Inflammatory macrophage treated with lipopolysaccharide for 1 hour (primary cell): Measurements from ENCODE around the gene IL1R1.
A peak's percentile ranks its signal among the peaks of the same experiment; 100 is the strongest.
"Not testable (repeated sequence)": the region's sequence is repeated elsewhere in the genome, so short reads cannot be mapped to it uniquely, and the experiment has no call there.

Experiments
- DNase-seq, 2 donors: peaks; one replicate each; pipeline ENCODE4 v3.0.0-alpha.2; 2020 to 2022

Gene IL1R1, protein sequence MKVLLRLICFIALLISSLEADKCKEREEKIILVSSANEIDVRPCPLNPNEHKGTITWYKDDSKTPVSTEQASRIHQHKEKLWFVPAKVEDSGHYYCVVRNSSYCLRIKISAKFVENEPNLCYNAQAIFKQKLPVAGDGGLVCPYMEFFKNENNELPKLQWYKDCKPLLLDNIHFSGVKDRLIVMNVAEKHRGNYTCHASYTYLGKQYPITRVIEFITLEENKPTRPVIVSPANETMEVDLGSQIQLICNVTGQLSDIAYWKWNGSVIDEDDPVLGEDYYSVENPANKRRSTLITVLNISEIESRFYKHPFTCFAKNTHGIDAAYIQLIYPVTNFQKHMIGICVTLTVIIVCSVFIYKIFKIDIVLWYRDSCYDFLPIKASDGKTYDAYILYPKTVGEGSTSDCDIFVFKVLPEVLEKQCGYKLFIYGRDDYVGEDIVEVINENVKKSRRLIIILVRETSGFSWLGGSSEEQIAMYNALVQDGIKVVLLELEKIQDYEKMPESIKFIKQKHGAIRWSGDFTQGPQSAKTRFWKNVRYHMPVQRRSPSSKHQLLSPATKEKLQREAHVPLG

GRCh38 chr2:102141970-102142828 lies at the start of gene IL1R1:
TSS of gene IL1R1 (plus strand) at chr2:102142746. CDS start at chr2:102157725, 14,979 bp downstream.
- DNase-seq, result peak; percentile 84 to 91

GRCh38 chr2:102093662-102094061 lies 48.9 kb upstream of the IL1R1 start:
- no peak for DNase-seq

DNA sequence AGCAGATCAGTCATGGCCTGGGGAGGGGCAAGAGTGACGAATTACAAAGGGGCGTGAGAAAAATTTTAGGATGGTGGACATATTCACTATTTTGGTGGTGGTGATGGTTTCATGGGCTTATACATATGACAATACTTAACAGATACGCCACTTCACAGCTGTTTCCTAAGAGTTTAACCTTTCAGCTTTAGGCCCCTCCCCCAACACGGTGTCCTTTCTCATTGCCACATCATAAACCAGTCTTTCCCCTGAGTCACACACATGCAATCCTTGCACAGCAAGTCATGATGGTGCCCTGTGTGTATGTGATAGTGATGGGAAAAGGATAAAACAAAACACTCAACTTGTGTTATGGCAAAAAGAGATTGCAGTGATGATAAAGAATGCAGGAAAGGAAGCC lies 47.6 kb upstream of the IL1R1 start:
- peak; percentile 52 to 54 for DNase-seq

GRCh38 chr2:102096103-102096502 lies 46.4 kb upstream of the IL1R1 start:
- peak in 1 of 2 donors; percentile 14 for DNase-seq

- no peak for DNase-seq
Measured at GRCh38 chr2:102098756-102099155, 43.8 kb upstream of the IL1R1 start.

- no peak for DNase-seq
Measured at GRCh38 chr2:102099536-102100298, 42.8 kb upstream of the IL1R1 start.

DNA sequence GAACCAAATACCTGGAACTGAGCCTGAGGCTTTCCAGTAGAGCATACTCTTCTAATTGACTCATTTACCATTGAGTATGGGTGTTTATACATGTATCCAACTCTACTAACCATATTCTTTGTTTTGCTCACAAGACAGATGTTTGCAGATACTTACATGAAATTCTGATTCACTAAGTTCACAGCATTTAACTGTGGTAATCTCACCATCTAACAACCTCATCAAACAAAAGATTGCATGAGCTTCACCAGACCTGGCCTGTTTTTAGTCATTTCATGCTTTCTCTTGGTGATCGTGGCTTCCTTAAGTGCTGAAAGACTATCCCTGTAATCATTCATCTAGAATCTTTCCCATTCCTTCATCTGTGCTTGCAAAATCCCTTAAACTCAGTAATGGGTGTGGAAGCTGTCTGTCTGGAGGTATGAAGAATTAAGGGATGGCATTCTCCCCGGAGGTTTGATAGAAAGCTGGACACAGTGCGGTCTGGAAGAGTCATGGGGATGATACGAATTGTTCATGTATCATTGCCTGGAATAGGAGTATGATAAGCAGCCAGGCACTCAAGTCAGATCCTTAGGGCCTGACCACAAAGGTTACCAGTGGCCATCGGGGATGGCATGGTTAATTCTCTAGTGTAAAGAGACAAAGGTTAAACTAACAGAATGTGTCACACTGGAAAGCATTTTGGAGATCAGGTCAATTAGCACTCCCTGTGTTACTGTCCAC lies 42.0 kb upstream of the IL1R1 start:
- no peak for DNase-seq

GRCh38 chr2:102101097-102101848 lies 41.3 kb upstream of the IL1R1 start:
- no peak for DNase-seq

DNA sequence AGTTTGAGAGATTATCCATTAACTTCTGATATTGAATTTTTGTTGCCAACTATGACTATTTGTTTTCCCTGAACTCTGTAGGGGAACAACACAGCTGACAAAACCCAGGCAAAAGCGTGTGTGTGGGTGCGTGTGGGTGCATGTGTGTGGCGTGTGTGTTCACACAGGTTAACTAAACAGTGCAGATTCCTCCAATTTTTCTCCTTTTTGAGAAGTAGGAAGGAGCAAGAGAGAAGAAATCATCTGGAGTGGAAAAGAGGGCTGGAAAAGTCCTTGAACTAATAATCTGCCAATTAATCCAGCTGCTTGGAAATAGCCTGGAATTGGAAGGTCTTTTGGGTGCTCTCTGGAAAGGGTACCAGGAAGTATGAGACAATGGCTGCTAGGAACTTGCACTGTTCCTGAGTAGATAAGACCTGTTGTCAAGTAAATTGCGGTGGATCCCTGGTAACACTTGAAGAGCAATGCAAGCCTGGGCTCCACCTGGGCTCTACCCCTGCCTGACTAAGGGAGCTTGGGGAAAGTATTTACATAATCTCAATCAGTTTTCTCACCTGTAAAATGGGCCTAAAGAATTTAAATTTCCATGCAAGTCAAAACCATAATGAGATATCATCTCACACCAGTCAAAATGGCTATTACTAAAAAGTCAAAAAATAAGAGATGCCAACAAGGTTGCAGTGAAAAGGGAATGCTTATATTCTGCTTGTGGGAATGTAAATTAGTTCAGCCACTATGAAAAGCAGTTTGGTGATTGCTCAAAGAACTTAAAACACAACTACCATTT lies 40.5 kb upstream of the IL1R1 start:
- DNase-seq, result no peak

DNA sequence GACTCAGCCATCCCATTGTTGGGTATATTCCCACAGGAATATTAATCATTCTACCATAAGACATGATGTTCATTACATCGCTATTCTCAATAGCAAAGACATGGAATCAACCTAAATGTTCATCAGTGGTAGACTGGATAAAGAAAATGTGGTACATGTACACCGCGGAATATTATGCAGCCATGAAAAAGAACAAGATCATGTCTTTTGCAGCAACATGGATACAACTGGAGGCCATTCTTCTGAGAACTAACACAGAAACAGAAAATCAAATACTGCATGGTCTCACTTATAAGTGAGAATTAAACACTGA lies 40.0 kb upstream of the IL1R1 start:
- not testable (repeated sequence) for DNase-seq

GRCh38 chr2:102103284-102103683 lies 39.3 kb upstream of the IL1R1 start:
- no peak for DNase-seq

DNA sequence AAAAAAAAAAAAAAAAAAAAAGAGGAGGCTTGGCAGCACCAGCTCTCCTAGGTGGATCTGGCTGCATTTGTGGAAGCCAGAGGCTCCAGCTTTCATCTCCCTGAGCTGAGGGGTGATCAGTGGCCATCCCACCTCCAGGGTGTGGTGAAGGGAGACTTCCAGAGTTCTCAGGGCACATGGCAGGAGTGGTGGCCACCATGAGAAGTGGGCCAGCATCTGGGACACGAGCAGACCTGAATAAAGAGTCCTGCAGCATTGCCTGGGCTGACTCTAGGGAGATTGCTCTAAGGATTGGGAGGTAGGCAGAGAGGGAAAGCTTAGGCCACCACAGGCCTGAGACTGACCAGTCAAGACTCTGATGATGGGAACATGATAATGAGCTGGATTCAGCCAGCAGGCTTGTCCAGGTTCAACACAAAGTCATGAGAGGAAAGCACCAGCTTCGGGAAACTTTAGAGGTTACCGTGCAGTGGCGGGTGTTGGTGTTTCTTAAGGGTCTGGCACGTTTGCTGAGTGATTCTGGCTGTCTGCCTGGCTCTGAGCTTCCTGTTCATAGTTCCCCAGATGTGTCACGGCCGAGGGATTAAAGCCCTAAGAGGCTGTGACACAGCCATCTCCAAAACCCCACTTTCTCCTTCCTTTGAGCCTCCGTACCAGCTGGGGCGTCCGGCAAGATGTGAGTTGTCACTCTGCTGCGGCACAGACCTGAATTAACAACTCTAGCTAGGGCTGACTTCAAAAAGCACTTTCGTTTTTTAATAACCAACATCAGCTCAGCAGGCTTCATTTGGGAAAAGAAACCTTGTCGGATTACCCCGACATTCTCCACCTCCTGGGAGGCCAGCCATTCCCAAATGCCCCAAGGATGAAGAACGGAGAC lies 38.3 kb upstream of the IL1R1 start:
- DNase-seq, result peak; percentile 54 to 56

- DNase-seq, result no peak
Measured at GRCh38 chr2:102106133-102106556, 36.4 kb upstream of the IL1R1 start.

GRCh38 chr2:102106813-102107740 lies 35.5 kb upstream of the IL1R1 start:
- not testable (repeated sequence) for DNase-seq

GRCh38 chr2:102107741-102108070 lies 34.8 kb upstream of the IL1R1 start:
- no peak for DNase-seq

DNA sequence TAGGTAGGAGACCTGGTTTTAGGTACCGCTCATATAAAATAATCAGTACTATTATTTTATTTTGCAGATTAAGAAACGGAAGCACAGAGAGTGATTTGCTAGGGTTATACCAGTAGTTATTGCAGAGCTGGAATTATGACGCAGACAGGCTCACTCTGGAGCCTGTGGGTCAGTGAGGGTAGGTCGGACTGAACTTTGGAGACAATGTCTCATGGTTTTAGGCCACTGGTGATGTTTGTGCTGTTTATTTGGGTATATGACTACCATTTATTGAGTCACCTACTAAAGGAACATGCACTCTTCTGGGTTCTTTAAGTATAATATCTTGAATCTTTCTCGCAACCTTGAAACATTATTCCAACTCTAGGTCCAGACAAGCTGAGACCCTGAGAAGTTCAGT lies 33.5 kb upstream of the IL1R1 start:
- no peak for DNase-seq

DNA sequence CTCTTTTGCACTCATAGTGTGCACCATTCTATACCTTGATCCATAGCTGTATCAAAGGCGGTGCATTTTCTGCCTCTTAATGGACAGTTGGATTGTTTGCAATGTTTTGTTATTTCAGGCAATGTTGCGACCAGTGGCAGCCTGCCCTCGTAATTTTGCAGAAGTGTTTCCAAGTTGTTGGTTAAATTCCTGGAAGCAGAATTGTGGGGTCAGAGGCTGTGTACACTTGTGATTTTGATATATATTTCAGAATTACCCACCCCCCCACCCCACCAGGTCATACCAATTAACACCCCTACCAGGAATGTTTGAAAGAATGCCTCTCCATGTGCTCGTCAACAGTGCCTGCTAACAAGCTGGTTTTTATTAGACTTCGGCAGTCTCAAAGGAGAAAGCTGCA lies 32.4 kb upstream of the IL1R1 start:
- no peak for DNase-seq

- DNase-seq, result no peak
Measured at GRCh38 chr2:102110596-102111334, 31.8 kb upstream of the IL1R1 start.
